ENCODE data around the gene CTNNA1. TPM values are rescaled to one million over a fixed set of nuclear protein-coding genes. Genes with fewer than 3 reads are reported as not detected.

CTNNA1 gene
- total RNA-seq, 1 experiment from 2014 or later, result 1.9 TPM

- no peaks in the 10 kb centered on the region for H3K79me2 ChIP-seq (ENCODE audit: low read length)
- H3K4me1 ChIP-seq (ENCODE audit: insufficient read depth, low read length), result no peaks in the 10 kb centered on the region
- no peaks in the 10 kb centered on the region for H3K9me2 ChIP-seq (replicated peaks; ENCODE audit: low read length)
- no peak overlapping the region for H2AFZ ChIP-seq (ENCODE audit: low read length)
- H3K36me3 ChIP-seq (ENCODE audit: low read depth, low read length), result no peaks in the 10 kb centered on the region
- TF ChIP-seq EZH2 (IDR thresholded peaks at IDR 0.05; ENCODE audit: low read length, unreplicated experiment) (no peak), EZH2phosphoT487 (IDR thresholded peaks at IDR 0.05; ENCODE audit: borderline replicate concordance, low read length) (no peak), CTCF (conservative IDR thresholded peaks at IDR 0.05; ENCODE audit: low read depth, low read length) (no peak)
- no peaks in the 10 kb centered on the region for H4K20me1 ChIP-seq (ENCODE audit: low read length)
- no peaks in the 10 kb centered on the region for H3K9me3 ChIP-seq (ENCODE audit: low read length)
- no peak overlapping the region for H3K4me3 ChIP-seq (ENCODE audit: low read length)
- intact Hi-C loops (cut with micrococcal nuclease), result no loop called here
- no peak overlapping the region for H3K4me2 ChIP-seq (ENCODE audit: low read length)
- CTCF ChIA-PET, result no interaction called here
- no peak for ATAC-seq
- H3K27ac ChIP-seq (ENCODE audit: low read length), result no peak overlapping the region
- DNase-seq, result no peak
- H3K9ac ChIP-seq (ENCODE audit: low read length), result no peak overlapping the region
- no TSS peak for BruUV-seq (replicated peaks)
- POLR2A ChIA-PET (ENCODE audit: unreplicated experiment), result no interaction called here
- H3F3A ChIP-seq (ENCODE audit: low read length, unreplicated experiment), result no peaks in the 10 kb centered on the region
- no peaks in the 10 kb centered on the region for H3K27me3 ChIP-seq (ENCODE audit: low read length)
Observed at GRCh38 chr5:138895918-138896317, 142.7 kb downstream of the CTNNA1 start.

GRCh38 chr5:138898299-138898698 lies 145.1 kb downstream of the CTNNA1 start:
- no peaks in the 10 kb centered on the region for H3K4me1 ChIP-seq (ENCODE audit: insufficient read depth, low read length)
- no peaks in the 10 kb centered on the region for H3F3A ChIP-seq (ENCODE audit: low read length, unreplicated experiment)
- no TSS peak for BruUV-seq (replicated peaks)
- ChIA-PET CTCF (no interaction called here), POLR2A (ENCODE audit: unreplicated experiment) (no interaction called here)
- H3K36me3 ChIP-seq (ENCODE audit: low read depth, low read length), result no peaks in the 10 kb centered on the region
- TF ChIP-seq EZH2phosphoT487 (IDR thresholded peaks at IDR 0.05; ENCODE audit: borderline replicate concordance, low read length) (no peak), EZH2 (IDR thresholded peaks at IDR 0.05; ENCODE audit: low read length, unreplicated experiment) (no peak), CTCF (conservative IDR thresholded peaks at IDR 0.05; ENCODE audit: low read depth, low read length) (no peak)
- H3K4me3 ChIP-seq (ENCODE audit: low read length), result no peak overlapping the region
- ATAC-seq (no peak), DNase-seq (no peak)
- H3K27me3 ChIP-seq (ENCODE audit: low read length), result no peaks in the 10 kb centered on the region
- no peak overlapping the region for H3K27ac ChIP-seq (ENCODE audit: low read length)
- intact Hi-C loops (cut with micrococcal nuclease), result no loop called here
- no peak overlapping the region for H3K4me2 ChIP-seq (ENCODE audit: low read length)
- no peaks in the 10 kb centered on the region for H3K9me3 ChIP-seq (ENCODE audit: low read length)
- H2AFZ ChIP-seq (ENCODE audit: low read length), result no peak overlapping the region
- no peaks in the 10 kb centered on the region for H4K20me1 ChIP-seq (ENCODE audit: low read length)
- no peaks in the 10 kb centered on the region for H3K9me2 ChIP-seq (replicated peaks; ENCODE audit: low read length)
- no peak overlapping the region for H3K9ac ChIP-seq (ENCODE audit: low read length)
- H3K79me2 ChIP-seq (ENCODE audit: low read length), result no peaks in the 10 kb centered on the region

GRCh38 chr5:138898742-138899141 lies 145.5 kb downstream of the CTNNA1 start:
- no peak for DNase-seq
- no peaks in the 10 kb centered on the region for H3K79me2 ChIP-seq (ENCODE audit: low read length)
- no peak overlapping the region for H3K4me2 ChIP-seq (ENCODE audit: low read length)
- no peaks in the 10 kb centered on the region for H3F3A ChIP-seq (ENCODE audit: low read length, unreplicated experiment)
- no peaks in the 10 kb centered on the region for H4K20me1 ChIP-seq (ENCODE audit: low read length)
- intact Hi-C loops (cut with micrococcal nuclease), result no loop called here
- H3K4me1 ChIP-seq (ENCODE audit: insufficient read depth, low read length), result no peaks in the 10 kb centered on the region
- H2AFZ ChIP-seq (ENCODE audit: low read length), result no peak overlapping the region
- no peak overlapping the region for H3K4me3 ChIP-seq (ENCODE audit: low read length)
- no peak overlapping the region for H3K9ac ChIP-seq (ENCODE audit: low read length)
- H3K27ac ChIP-seq (ENCODE audit: low read length), result no peak overlapping the region
- CTCF ChIA-PET, result no interaction called here
- BruUV-seq (replicated peaks), result no TSS peak
- no peaks in the 10 kb centered on the region for H3K9me2 ChIP-seq (replicated peaks; ENCODE audit: low read length)
- POLR2A ChIA-PET (ENCODE audit: unreplicated experiment), result no interaction called here
- no peaks in the 10 kb centered on the region for H3K9me3 ChIP-seq (ENCODE audit: low read length)
- no peaks in the 10 kb centered on the region for H3K27me3 ChIP-seq (ENCODE audit: low read length)
- TF ChIP-seq EZH2 (IDR thresholded peaks at IDR 0.05; ENCODE audit: low read length, unreplicated experiment) (no peak), EZH2phosphoT487 (IDR thresholded peaks at IDR 0.05; ENCODE audit: borderline replicate concordance, low read length) (no peak), CTCF (conservative IDR thresholded peaks at IDR 0.05; ENCODE audit: low read depth, low read length) (no peak)
- no peaks in the 10 kb centered on the region for H3K36me3 ChIP-seq (ENCODE audit: low read depth, low read length)
- no peak for ATAC-seq

Measured in PC-3 (cell line).